Measurements from ENCODE around the gene ACSL4.

GRCh38 chrX:109697855-109698254 is 35.2 kb downstream of the ACSL4 start:
- no peak for TF ChIP-seq EZH2 (IDR thresholded peaks at IDR 0.05; ENCODE audit: borderline replicate concordance, insufficient read depth, low read length, poor library complexity, severe bottlenecking)
- no peak for TF ChIP-seq POLR2AphosphoS5 (IDR thresholded peaks at IDR 0.05)
- no peak for TF ChIP-seq TAF1 (IDR thresholded peaks at IDR 0.05; ENCODE audit: low read depth)
- TF ChIP-seq CTCF (IDR thresholded peaks at IDR 0.05; ENCODE audit: poor library complexity, severe bottlenecking), result no peak
- no peak for TF ChIP-seq RAD21 (conservative IDR thresholded peaks at IDR 0.05)
- no peak for TF ChIP-seq EP300 (conservative IDR thresholded peaks at IDR 0.05; ENCODE audit: poor library complexity, severe bottlenecking)
- TF ChIP-seq SMC3 (conservative IDR thresholded peaks at IDR 0.05; ENCODE audit: poor library complexity), result no peak
